ENCODE results near the gene GPAT3.
A peak's percentile ranks its signal among the peaks of the same experiment; 100 is the strongest.
"Not testable (repeated sequence)": the region's sequence is repeated elsewhere in the genome, so short reads cannot be mapped to it uniquely, and the experiment has no call there.

The GPAT3 gene

GRCh38 chr4:83535520-83536361 lies at the start of gene GPAT3:
Gene GPAT3 (plus strand): TSS chr4:83536108. CDS start chr4:83536623, 515 bp downstream.
- peak; percentile 32 for DNase-seq

GRCh38 chr4:83486457-83487129 lies 49.3 kb upstream of the GPAT3 start:
- DNase-seq: no peak

GRCh38 chr4:83489711-83490326 lies 46.1 kb upstream of the GPAT3 start:
- no peak for DNase-seq

GRCh38 chr4:83490876-83491450 lies 44.9 kb upstream of the GPAT3 start:
- no peak for DNase-seq

GRCh38 chr4:83496085-83496917 lies 39.6 kb upstream of the GPAT3 start:
- not testable (repeated sequence) for DNase-seq

DNA sequence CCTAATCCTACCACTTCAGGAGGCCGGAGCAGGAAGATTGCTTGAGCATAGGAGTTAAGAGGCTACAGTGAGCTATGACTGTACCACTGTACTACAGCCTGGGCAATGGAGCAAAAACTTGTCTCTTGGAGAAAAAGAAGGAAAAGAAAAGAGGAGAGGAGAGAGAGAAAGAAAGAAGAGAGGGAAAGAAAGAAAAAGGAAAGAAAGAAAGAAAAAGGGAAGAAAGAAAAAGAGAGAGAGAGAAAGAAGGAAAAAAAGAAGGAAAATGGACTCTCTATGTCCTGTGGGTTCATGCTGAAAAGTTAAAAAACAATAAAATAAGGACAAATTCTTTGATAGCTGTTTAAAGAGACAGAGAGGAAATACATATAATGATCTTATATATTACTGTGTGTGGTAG lies 37.7 kb upstream of the GPAT3 start:
- DNase-seq: no peak

DNA sequence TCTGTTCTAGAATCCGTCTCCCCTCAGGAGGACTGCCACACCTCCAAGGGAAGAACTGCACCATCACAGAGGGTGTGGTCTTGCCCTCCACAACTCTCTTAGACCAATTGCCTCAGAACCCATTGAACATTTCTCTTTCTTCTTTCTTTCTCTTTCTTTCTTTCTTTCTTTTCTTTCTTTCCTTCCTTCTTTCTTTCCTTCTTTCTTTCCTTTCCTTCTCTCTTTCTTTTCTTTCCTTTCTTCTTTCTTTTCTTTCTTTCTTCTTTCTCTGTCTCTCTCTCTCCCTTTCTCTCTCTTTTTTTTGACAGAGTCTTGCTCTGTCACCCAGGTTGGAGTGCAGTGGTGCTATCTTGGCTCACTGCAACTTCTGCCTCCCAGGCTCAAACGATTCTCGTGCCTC lies 34.2 kb upstream of the GPAT3 start:
- not testable (repeated sequence) for DNase-seq

- DNase-seq: no peak
Observed at GRCh38 chr4:83503974-83504373, 31.9 kb upstream of the GPAT3 start.

DNA sequence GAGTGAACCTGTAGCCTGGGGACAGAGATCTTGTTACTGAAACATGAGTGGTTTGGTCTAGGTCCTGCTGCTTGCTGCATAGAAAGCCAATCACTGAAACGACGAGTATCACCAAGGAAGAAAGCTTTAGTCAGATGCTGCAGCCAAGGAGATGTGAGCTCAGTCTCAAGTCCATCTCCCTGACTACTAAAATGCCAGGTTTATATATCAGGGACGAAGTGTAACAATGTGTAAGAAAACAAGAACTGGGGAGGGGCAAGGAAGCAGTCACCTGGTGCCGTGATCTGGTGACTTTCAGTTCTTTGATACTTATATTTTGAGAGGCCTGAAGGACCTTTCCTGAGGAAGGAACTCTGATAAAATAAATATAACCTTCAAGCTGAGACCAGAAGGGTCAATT lies 31.4 kb upstream of the GPAT3 start:
- DNase-seq: no peak

DNA sequence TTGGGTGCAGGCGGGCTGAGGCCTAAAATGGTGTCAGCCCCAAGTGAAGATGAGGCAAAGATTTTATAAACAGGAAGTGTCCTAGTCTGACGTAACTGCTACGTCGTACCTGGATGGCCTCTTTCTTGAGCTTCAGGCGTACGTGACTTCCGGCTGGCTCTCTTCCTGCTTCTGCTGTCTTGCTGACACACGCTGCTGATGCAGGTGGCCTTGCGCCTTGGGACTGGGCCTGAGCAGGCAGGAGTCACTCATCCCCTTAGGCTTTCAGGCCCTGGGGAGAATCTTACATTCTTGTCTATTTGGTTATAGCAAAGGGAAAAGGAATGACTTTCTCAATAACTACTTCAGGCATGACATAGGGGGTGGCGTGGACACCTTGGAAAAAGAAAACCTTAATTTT lies 30.9 kb upstream of the GPAT3 start:
- no peak for DNase-seq

- peak; percentile 21 for DNase-seq
Observed at GRCh38 chr4:83509156-83509585, 26.7 kb upstream of the GPAT3 start.

GRCh38 chr4:83510442-83510841 lies 25.5 kb upstream of the GPAT3 start:
- DNase-seq: no peak

- no peak for DNase-seq
Observed at GRCh38 chr4:83516042-83516772, 19.7 kb upstream of the GPAT3 start.

DNA sequence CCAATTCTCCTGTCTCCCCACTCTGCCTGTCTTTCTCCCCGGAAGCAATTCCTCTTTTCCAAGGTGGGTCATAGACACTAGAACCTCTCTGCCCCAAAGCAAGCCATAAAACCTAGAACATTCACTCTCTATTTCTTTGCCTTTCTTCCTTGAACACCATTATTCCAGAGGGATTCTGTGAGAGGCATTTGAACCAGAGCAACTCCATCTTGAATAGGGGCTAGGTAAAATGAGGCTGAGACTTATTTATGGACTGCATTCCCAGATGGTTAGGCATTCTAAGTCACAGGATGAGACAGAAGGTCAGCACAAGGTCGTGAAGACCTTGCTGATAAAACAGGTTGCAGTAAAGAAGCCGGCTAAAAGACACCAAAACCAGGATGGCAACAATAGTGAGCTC lies 13.7 kb upstream of the GPAT3 start:
- DNase-seq: no peak

GRCh38 chr4:83527671-83528070 lies 8.2 kb upstream of the GPAT3 start:
- DNase-seq: no peak

GRCh38 chr4:83536362-83537272 lies 709 bp downstream of the GPAT3 start:
- no peak for DNase-seq

DNA sequence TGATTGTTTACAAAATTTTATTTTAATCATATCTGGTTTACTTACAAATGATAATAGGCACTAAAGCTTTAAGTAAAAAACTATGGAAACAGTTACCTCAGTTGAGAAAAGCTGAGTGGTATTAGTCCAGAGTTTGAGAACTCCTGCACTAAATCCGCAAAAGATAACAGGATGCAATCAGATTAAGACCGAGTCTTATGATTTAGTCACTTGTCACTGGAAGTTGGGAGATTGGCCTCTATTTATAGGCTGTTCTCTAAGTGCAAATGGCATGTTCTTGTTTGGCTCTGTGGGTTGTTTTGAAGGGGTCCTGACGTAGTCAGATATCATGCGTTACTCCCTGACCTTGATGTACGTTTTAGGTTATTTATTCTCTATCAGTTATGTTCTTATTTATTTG lies 6.3 kb downstream of the GPAT3 start:
- no peak for DNase-seq

DNA sequence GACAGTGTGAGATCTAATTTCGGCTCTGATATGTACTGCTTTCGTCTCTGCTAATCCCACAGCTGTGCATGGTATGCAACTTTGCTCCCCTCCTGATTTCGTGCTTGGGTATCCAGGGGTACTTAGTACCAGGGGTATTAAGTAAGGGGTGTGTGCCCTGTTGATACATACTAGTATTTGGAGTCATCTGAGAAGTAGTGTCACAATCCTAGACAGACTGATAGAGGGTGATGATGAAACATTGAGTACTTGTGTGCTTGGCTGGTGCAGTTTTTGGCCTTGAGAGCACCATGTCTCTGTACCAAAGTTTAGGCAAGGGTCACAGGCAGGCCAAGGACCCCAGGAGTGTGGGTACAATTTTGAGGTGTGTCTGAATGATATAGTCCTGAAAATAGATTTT lies 10.9 kb downstream of the GPAT3 start:
- no peak for DNase-seq

DNA sequence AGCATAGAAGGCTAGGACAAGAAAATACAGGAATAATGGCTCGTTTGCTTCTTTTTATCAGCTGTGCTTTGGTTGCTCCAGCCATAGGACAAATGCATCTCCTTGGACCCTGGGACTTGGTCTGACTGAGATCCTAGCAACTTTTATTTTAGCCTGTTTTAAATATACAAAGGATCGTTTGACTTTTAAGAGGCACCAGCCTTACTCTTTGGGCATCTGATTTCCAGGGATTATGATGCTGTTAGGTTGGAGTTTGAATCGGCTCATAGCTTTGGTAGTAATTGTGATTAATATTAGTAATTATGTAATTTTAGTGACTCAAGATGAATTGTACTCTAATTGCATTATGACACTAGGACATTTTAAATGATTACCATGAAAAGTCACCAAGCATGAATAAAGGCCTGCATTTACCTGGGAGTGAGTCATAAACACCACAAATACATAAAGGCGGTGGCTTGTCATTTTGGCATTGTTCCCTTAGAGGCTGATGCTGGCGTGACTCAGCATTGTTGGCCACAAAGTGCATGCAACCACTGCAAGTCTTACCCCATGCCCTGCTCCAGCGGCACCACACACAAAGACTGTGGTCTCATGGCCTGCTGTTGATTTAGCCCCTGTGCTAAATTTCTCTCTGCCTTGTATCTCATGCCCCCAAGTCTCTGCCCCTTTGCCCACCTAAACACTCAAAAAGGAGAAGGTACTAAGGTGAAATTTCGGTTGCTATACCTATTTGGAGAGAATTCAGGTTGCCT lies 12.4 kb downstream of the GPAT3 start:
- DNase-seq: no peak

DNA sequence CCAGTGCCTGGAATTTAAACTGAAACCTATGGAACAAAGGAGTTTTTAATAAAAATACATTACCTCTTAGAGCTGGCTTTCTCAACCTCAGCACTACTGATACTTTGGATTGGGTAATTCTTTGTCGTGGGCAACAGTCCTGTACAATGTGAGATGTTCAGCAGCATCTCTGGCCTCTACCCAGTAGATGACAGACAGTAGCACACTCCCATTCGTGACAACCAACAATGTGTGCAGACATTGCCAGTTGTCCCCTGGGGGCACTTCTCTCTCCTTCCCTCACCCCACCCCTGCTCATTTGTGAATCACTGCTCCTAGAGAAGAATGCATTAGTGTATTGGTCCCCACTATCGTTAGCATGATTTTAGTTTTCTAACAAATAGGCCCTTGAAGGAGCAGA lies 16.2 kb downstream of the GPAT3 start:
- no peak for DNase-seq

All from NCI-H1092 treated with DMSO at 0.1 percent for 48 hours (cell line).